ELF-1 (cell line): ENCODE results near the gene MPZL1.

ENCODE experiments used
- DNase-seq: peaks from one replicate; pipeline ENCODE4 v3.0.0-alpha.2; 2016; ENCODE audit warnings: low read depth, low spot score

Gene MPZL1

GRCh38 chr1:167721617-167722151, at the start of gene MPZL1:
Gene MPZL1, plus strand, starts transcription at chr1:167721982. Its CDS starts 170 bp downstream, at chr1:167722152.
- DNase-seq, result peak; percentile 98

DNA sequence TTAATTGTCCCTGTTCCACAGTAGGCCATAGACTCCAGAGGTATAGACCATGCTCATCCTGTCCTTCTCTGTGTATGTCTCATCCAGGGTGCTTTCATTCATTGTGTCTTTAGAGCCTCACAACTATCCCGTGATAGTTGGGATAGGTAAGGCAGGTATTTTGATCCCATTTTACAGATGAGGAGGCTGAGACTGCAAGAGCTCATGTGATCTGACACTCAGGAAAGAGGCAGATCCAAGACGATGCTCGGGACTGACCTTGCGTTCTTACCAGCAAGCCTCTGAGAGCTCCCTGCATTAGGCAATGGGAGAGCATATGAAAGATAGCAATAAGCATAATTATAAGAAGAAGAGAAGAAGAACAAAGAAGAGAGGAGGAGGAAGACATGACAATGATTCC, 49.0 kb upstream of the MPZL1 start:
- no peak for DNase-seq

- DNase-seq, result no peak
Observed at GRCh38 chr1:167673265-167673664, 48.5 kb upstream of the MPZL1 start.

- no peak for DNase-seq
Observed at GRCh38 chr1:167674156-167674555, 47.6 kb upstream of the MPZL1 start.

DNA sequence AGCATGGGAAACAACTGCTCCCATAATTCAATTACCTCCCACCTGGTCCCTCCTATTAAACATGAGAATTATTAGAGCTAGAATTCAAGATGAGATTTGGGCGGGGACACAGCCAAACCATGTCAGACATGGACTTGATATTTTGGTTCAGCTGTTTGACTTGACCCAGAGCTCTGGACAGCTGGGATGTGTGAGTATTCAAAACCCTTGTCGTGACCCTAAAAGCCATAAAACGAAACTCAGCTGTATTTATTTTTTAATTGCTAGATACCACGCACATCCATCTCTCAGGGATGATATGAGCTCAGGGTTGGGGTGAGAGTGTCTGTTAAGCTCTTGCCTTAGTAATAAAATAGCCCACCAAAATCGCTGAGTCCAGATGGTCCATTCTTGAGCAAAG, 46.3 kb upstream of the MPZL1 start:
- no peak for DNase-seq

GRCh38 chr1:167676205-167676915, 45.4 kb upstream of the MPZL1 start:
- DNase-seq, result no peak

DNA sequence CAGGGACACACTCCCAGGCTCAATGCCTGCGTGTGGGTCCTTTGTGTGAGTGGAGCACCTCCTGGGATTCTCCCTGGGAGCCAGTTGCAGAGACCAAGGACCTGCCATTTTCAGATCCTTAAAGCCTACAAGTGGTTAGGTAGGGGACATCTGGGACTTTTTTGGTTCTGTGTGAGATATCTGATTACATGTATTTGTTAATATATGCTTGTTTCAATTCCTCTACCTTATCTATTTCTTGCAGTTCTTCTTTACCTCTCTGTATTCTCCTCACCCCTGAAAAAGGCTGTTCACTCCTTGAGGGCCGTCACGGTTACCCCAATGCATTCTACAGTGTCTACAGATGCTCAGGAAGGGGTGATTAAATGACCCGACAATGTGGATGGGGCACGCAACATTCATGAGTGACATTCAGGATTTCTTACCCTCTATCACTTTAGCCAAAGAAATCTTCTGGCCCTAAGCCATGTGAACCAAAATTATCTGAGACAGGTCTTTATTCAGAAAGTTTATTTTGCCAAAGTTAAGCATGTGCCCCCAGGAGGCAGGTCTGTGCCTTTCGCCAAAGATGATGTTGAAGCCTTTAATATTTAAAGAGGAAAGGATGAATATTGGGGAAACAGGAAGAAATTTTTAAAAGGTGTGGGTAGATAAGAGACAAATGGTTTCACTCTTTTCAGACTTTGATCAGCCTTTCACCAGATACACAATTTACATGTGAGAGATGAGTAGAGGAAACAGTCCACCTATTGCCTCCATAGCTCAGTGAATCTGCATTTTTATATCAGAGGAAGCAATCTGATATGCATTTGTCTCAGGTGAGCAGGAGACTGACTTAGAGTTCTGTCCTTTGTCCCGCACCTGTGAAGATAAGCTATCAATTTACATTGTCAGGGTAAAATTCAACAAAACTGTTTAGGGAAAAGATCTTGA, 44.6 kb upstream of the MPZL1 start:
- no peak for DNase-seq

GRCh38 chr1:167678422-167678821, 43.4 kb upstream of the MPZL1 start:
- no peak for DNase-seq

DNA sequence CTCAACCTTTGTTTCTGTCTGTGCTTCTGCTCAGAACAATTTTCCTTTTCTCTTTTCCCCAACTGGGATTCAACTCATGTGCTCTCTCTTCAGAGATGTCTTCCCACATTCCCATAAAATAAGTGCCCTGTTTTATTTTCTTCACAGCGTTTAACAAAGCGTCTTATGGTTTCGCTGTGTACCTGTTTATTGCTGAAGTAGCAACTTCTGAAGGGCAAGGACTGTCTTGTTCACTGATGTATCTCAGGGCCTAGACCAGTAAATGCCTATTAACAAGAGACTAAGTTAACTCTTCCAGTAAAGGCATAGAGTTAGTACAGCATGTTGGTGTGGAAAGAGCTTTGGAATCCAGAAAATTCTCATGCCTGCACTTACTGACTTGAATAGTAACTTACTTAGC, 42.9 kb upstream of the MPZL1 start:
- no peak for DNase-seq

- DNase-seq, result no peak
Observed at GRCh38 chr1:167679714-167680113, 42.1 kb upstream of the MPZL1 start.

GRCh38 chr1:167681024-167681423, 40.8 kb upstream of the MPZL1 start:
- DNase-seq, result peak; percentile 85

DNA sequence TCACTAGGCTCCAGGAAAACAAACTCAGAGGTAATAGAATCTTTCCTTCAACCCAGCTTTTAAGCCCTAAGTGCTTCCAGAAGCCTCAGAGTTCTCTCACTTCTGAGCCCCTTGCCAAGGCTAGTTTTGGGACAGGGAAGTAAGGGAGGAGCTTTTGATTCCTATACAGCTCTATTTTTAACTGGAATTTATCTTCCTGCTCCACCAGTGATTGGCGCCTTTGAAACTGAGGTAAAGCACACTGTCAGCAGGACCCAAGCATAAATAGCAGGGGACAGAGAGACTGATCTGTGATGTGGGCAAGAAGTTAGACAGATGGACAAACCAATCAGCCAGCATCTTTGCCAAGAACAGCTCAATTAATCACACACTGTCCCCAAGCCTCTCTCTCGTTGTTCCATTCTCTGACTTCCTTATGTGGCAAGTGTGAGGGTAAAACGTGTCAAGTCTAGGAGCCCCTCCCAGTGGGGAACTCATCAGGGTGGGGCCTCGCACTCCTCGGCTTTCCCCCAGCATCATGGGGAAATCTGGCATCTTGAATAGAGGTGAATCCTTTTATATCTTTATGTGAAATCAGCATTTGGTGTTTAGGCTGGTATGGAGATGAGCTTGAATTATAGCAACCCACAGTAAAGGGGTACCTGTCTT, 40.2 kb upstream of the MPZL1 start:
- no peak for DNase-seq

GRCh38 chr1:167683226-167683625, 38.6 kb upstream of the MPZL1 start:
- no peak for DNase-seq

DNA sequence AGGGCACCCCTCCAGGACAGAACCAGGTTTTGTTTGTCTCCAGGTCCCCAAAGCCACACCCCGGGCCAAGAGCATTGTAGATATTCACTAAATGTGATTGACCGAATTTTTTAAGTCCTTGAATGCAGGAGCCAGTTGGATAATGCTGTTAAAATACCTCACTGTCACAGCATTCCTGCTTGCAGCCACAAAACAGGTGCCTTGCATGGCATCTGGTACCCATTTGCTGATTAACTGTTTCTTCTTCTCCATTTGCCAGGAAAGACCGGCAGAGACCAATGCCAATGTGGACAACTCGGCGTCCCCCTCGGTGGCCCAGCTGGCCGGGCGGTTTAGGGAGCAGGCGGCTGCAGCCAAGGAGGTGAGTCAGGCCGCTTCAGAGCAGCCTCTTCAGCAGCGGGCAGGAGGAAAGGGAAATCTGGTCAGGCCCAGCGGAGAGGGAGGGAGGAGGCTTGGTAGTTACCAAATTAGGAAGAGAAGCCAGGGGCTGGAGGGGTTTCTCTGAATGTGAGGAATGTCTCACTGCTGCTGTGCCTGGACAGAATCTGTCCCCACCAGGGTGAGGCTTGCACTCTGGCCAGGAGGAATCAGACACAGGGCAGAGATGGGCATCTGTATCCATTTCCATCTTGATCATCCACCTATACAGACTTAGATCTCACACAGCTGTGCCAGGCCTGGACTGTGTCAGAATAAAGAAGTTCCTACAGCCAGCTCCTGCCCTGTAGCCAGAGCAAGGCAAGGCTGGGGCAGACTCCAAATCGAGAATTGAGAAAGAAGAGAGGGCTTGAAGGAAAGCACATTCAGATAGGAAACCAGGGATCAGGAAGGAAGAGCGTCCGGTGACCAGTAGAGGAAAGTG, 37.9 kb upstream of the MPZL1 start:
- DNase-seq, result peak; percentile 94

GRCh38 chr1:167685844-167686243, 35.9 kb upstream of the MPZL1 start:
- no peak for DNase-seq

GRCh38 chr1:167687919-167688519, 33.8 kb upstream of the MPZL1 start:
- DNase-seq, result peak; percentile 83

DNA sequence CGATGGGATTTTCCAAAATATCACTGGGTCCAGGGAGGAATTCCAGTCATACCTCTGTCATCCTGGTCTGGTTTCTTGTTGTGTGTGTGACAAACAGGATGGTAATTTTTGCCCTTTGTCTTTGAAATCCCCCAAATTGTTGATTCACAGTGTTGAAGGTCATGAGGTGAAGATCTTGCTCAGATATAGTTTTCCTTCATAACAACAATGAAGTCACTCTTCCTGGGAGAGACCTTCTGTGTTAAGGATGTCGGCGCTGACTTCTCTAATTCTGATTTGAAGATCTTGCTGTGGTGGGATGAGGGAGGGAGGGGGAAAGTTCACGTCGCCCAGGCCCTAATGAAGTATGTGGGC, 32.2 kb upstream of the MPZL1 start:
- no peak for DNase-seq

DNA sequence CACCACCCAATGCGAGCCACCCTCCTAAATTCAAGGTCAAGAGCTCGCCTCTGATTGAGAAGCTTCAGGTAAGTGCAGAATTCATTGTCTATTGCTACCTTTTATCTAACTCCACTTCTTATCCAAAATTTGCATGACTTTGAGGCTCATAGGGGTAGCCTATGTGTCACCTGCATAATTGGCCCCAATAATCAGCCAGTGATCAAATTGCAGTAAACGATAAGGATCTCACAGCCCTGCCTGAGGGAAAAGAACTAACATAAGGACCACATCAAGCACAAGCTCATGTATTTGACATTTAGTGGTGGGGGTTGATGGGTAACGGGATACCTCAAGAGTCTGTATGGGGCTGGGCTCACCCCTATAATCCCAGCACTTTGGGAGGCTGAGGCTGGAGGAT, 31.7 kb upstream of the MPZL1 start:
- DNase-seq, result no peak

DNA sequence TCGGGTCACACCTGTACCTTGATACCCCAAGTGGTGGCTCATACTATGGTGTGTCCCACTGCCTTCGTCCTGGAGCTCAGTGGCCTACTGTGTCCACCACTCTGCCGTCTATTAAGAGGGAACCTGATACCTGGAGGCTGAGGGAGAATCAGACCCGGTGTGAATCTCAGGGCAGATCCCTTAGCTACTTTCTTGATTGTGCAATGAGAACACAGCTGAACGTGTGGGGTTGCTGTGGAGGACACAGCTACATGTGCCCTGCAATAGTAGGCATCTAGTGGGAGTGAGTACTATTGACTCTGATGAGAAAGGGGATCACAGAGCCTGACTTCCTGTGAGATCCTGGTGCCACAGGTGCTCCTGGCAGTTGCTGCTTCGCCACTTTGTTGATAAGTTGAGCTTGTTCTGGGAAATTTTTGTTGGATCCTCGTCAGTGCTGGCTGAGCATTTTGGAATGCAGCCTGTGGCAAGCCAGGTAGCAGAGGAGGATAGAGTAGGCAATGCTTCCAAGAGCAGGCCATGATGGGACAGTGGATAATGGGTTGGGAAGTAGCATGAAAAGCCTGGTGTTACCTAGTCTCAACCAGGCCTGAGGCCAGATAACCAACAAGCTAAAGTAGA, 28.2 kb upstream of the MPZL1 start:
- no peak for DNase-seq

DNA sequence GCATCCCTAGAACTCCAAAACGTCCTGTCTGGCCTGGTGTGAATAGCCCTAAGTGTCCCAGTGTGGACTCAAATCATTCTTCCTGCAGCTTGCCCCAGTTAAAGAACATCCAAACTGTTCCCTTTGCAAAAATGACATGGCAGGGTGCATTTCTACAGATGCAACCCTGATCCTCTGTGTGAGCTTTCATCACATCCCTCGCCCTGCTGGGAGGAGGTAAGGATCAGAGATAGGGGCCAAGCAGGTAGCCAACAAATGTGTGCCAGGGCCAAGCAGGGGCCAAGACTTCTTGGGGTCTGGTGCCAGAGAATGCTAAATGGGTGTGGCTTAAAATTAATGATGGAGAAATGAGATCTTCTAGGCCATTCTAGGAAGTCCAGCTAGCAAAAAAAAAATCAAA, 27.1 kb upstream of the MPZL1 start:
- DNase-seq, result no peak
